Liver (tissue), 3 donors: ENCODE data around the gene LHCGR.

Experiments
- GABPA ChIP-seq, 2 donors: IDR thresholded peaks in 1 of 2; conservative IDR thresholded peaks in 1 of 2; 2 replicates each; pipeline ENCODE4 v1.6.1; 2016; ENCODE audit warnings: antibody characterized with exemption in 2 of 2, mild to moderate bottlenecking in 1 of 2, moderate library complexity in 1 of 2
- RAD21 ChIP-seq, 2 donors: IDR thresholded peaks; 2 replicates each; pipeline ENCODE4 v1.6.1; 2016; ENCODE audit warnings: antibody characterized with exemption in 2 of 2, mild to moderate bottlenecking in 2 of 2
- SP1 ChIP-seq: IDR thresholded peaks from 2 replicates; pipeline ENCODE4 v1.6.1; 2018; ENCODE audit warnings: antibody characterized with exemption, mild to moderate bottlenecking
- TAF1 ChIP-seq: conservative IDR thresholded peaks from 2 replicates; pipeline ENCODE4 v1.6.1; 2016; ENCODE audit warnings: antibody characterized with exemption, mild to moderate bottlenecking
- YY1 ChIP-seq: IDR thresholded peaks from 2 replicates; pipeline ENCODE4 v1.6.1; 2016; ENCODE audit warnings: antibody characterized with exemption, mild to moderate bottlenecking
- TF ChIP-seq, protein P1 (sequence below): IDR thresholded peaks from 2 replicates; pipeline ENCODE4 v1.6.1; 2016; ENCODE audit warnings: antibody characterized with exemption
- TF ChIP-seq, protein P2 (sequence below): IDR thresholded peaks from 2 replicates; pipeline ENCODE4 v1.6.1; 2016; ENCODE audit warnings: antibody characterized with exemption
- TF ChIP-seq, protein P3 (sequence below): fragments of 150-350 bp; IDR thresholded peaks from 2 replicates; pipeline ENCODE4 v1.5.1; 2017; ENCODE audit warnings: improper control_type of control experiment, low read depth, low read length; ENCODE audit not compliant: missing input control
- TF ChIP-seq, protein P4 (sequence below): IDR thresholded peaks from 2 replicates; pipeline ENCODE4 v1.6.1; 2016; ENCODE audit warnings: antibody characterized with exemption, mild to moderate bottlenecking
- donor health status: healthy.
- donor health status: healthy.

DNA sequence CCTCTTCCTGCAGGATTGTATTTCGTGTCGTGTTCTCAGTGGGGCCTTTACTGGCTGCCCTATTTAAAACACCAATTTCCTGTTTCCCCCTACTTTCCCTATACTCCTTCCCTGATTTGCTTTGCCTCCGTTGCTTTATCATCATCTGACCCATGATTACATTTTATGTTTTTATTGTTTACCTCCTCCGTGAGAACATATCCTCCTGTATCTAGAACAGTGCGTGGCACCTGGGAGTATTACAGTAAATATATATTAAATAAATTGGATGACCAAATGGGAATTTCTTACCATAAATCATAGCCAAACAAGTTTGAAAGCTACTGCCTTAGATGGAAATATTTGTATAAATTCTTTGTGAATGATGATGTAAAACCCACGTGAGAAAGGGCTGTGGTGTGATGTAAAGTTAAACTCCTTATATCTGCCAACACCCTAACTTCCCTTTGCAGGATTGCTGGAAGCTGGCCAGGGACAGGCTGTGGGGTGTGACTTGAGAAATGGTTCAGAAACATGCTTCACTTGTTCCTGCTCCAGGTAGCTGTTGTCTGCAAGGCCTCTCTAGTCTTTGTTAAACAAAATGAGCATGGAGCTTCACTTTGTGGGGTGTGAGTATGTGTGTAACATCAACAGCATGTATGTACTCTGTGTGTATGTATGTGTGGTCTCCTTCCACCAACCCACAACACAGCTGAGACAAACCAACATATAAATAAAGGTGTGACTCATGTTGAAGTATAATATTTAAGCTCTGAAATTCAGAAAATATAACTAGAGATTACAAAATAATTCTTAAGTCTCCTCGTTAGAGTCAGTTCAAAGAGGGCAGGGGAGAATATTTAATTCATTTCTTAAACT, 40.3 kb downstream of the LHCGR start:
- TF ChIP-seq GABPA (IDR thresholded peaks at IDR 0.05 in 1 of 2, conservative IDR thresholded peaks at IDR 0.05 in 1 of 2) (no peak), RAD21 (IDR thresholded peaks at IDR 0.05) (no peak), TAF1 (no peak), SP1 (no peak), YY1 (no peak)
- TF ChIP-seq, protein P1, sequence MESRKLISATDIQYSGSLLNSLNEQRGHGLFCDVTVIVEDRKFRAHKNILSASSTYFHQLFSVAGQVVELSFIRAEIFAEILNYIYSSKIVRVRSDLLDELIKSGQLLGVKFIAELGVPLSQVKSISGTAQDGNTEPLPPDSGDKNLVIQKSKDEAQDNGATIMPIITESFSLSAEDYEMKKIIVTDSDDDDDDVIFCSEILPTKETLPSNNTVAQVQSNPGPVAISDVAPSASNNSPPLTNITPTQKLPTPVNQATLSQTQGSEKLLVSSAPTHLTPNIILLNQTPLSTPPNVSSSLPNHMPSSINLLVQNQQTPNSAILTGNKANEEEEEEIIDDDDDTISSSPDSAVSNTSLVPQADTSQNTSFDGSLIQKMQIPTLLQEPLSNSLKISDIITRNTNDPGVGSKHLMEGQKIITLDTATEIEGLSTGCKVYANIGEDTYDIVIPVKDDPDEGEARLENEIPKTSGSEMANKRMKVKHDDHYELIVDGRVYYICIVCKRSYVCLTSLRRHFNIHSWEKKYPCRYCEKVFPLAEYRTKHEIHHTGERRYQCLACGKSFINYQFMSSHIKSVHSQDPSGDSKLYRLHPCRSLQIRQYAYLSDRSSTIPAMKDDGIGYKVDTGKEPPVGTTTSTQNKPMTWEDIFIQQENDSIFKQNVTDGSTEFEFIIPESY = no peak
- TF ChIP-seq, protein P2, sequence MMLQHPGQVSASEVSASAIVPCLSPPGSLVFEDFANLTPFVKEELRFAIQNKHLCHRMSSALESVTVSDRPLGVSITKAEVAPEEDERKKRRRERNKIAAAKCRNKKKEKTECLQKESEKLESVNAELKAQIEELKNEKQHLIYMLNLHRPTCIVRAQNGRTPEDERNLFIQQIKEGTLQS = no peak
- TF ChIP-seq, protein P3, sequence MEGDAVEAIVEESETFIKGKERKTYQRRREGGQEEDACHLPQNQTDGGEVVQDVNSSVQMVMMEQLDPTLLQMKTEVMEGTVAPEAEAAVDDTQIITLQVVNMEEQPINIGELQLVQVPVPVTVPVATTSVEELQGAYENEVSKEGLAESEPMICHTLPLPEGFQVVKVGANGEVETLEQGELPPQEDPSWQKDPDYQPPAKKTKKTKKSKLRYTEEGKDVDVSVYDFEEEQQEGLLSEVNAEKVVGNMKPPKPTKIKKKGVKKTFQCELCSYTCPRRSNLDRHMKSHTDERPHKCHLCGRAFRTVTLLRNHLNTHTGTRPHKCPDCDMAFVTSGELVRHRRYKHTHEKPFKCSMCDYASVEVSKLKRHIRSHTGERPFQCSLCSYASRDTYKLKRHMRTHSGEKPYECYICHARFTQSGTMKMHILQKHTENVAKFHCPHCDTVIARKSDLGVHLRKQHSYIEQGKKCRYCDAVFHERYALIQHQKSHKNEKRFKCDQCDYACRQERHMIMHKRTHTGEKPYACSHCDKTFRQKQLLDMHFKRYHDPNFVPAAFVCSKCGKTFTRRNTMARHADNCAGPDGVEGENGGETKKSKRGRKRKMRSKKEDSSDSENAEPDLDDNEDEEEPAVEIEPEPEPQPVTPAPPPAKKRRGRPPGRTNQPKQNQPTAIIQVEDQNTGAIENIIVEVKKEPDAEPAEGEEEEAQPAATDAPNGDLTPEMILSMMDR = no peak
- TF ChIP-seq, protein P4, sequence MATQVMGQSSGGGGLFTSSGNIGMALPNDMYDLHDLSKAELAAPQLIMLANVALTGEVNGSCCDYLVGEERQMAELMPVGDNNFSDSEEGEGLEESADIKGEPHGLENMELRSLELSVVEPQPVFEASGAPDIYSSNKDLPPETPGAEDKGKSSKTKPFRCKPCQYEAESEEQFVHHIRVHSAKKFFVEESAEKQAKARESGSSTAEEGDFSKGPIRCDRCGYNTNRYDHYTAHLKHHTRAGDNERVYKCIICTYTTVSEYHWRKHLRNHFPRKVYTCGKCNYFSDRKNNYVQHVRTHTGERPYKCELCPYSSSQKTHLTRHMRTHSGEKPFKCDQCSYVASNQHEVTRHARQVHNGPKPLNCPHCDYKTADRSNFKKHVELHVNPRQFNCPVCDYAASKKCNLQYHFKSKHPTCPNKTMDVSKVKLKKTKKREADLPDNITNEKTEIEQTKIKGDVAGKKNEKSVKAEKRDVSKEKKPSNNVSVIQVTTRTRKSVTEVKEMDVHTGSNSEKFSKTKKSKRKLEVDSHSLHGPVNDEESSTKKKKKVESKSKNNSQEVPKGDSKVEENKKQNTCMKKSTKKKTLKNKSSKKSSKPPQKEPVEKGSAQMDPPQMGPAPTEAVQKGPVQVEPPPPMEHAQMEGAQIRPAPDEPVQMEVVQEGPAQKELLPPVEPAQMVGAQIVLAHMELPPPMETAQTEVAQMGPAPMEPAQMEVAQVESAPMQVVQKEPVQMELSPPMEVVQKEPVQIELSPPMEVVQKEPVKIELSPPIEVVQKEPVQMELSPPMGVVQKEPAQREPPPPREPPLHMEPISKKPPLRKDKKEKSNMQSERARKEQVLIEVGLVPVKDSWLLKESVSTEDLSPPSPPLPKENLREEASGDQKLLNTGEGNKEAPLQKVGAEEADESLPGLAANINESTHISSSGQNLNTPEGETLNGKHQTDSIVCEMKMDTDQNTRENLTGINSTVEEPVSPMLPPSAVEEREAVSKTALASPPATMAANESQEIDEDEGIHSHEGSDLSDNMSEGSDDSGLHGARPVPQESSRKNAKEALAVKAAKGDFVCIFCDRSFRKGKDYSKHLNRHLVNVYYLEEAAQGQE = no peak
